ENCODE data around the gene PDE10A. TPM values are rescaled to one million over a fixed set of nuclear protein-coding genes. Genes with fewer than 3 reads are reported as not detected.

The PDE10A gene
- total RNA-seq, 1 donor from 2014 or later = 2.7 TPM

DNA sequence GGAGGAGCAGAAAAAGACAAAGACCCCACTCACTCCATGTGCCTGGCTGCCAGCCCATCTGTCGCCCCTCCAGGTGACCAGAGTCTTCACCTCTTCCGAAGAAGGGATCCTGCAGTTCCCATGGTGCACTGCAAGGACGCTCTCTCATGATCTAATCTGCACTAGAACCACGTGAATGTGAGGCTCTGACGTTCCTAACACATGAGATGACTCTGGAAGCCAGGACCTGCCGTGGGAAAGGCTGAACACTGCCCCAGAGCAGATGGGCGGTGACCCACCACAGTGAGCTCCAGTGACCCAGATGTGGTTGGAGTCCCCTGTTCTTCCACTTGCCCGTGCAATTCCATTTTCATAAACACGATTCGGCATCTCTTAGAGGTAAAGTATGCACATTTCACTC is 39.6 kb upstream of the PDE10A start:
- Histone ChIP-seq H3K27ac (no peak overlapping the region), H3K4me3 (no peak overlapping the region), H3K9me3 (peaks cover 5% of the 10 kb centered on the region), H3K27me3 (ENCODE audit: low read depth) (no peaks in the 10 kb centered on the region), H3K36me3 (no peaks in the 10 kb centered on the region), H3K4me1 (no peaks in the 10 kb centered on the region)
- TF ChIP-seq CTCF (IDR thresholded peaks at IDR 0.05) = no peak
- ATAC-seq (no peak), DNase-seq (no peak)
- intact Hi-C loops (cut with DNase I) = no loop called here

GRCh38 chr6:165701564-165702354 is 38.7 kb upstream of the PDE10A start:
- intact Hi-C loops (cut with DNase I) = no loop called here
- H3K4me3 ChIP-seq = no peak overlapping the region

GRCh38 chr6:165701005-165701404 is 38.0 kb upstream of the PDE10A start:
- H3K27ac ChIP-seq = no peak overlapping the region
- no peak for DNase-seq
- H3K4me1 ChIP-seq = no peaks in the 10 kb centered on the region
- no peak for TF ChIP-seq CTCF (IDR thresholded peaks at IDR 0.05)
- intact Hi-C loops (cut with DNase I) = no loop called here
- H3K9me3 ChIP-seq = peaks cover 5% of the 10 kb centered on the region
- H3K36me3 ChIP-seq = no peaks in the 10 kb centered on the region
- no peak for ATAC-seq
- H3K4me3 ChIP-seq = no peak overlapping the region
- H3K27me3 ChIP-seq (ENCODE audit: low read depth) = no peaks in the 10 kb centered on the region

More at GRCh38 chr6:165701564-165702354, 38.7 kb upstream of the PDE10A start:
- DNase-seq = no peak
- TF ChIP-seq CTCF (IDR thresholded peaks at IDR 0.05) = no peak
- Histone ChIP-seq H3K9me3 (peaks cover 5% of the 10 kb centered on the region), H3K4me1 (no peaks in the 10 kb centered on the region), H3K27me3 (ENCODE audit: low read depth) (no peaks in the 10 kb centered on the region), H3K36me3 (no peaks in the 10 kb centered on the region), H3K27ac (no peak overlapping the region)
- ATAC-seq = no peak

DNA sequence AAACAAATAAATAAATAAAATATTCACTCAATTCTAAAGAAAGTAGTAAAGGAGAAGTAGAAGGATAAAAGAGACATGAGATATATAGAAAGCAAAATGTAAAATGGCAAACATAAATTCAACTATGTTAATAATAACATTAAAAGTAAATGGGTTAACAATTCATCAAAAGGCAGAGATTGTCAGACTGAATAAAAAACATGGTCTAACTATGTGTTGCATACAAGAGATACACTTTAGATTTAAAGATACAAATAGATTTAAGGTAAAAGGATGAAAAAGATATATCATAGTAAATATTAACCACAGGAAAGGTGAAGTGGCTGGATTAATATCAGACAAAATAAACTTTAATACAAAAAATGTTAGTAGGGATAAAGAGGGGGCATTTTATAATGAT is 35.8 kb upstream of the PDE10A start:
- TF ChIP-seq CTCF (IDR thresholded peaks at IDR 0.05) = no peak
- DNase-seq = no peak
- no peak for ATAC-seq
- Histone ChIP-seq H3K4me3 (no peak overlapping the region), H3K4me1 (no peaks in the 10 kb centered on the region), H3K27ac (no peak overlapping the region), H3K9me3 (peaks cover 5% of the 10 kb centered on the region), H3K36me3 (no peaks in the 10 kb centered on the region), H3K27me3 (ENCODE audit: low read depth) (no peaks in the 10 kb centered on the region)
- intact Hi-C loops (cut with DNase I) = no loop called here

- intact Hi-C loops (cut with DNase I) = no loop called here
Observed at GRCh38 chr6:165697171-165697570, 34.1 kb upstream of the PDE10A start.

More at GRCh38 chr6:165697171-165697570, 34.1 kb upstream of the PDE10A start:
- no peak for DNase-seq
- no peak overlapping the region for H3K4me3 ChIP-seq
- no peak overlapping the region for H3K27ac ChIP-seq
- no peak for ATAC-seq
- TF ChIP-seq CTCF (IDR thresholded peaks at IDR 0.05) = no peak
- peaks cover 5% of the 10 kb centered on the region for H3K9me3 ChIP-seq
- H3K36me3 ChIP-seq = no peaks in the 10 kb centered on the region
- H3K4me1 ChIP-seq = no peaks in the 10 kb centered on the region
- H3K27me3 ChIP-seq (ENCODE audit: low read depth) = no peaks in the 10 kb centered on the region

Measured in lower lobe of right lung (tissue), 2 donors.